ENCODE results near the gene CCHCR1.

DNA sequence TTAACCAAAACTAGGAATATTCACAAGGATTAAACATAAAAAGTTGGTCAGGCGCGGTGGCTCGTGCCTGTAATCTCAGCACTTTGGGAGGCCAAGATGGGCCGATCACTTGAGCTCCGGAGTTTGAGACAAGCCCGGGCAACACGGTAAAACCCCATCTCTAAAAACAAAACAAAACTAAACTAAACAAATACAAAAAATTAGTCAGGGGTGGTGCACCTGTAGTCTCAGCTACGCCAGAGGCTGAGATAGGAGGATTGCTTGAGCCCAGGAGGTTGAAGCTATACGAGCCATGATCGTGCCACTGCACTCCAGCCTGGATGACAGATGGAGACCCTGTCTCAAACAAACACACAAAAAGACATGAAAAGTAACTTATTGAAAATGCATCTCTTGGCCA, 21.9 kb downstream of the CCHCR1 start:
- no peak for TF ChIP-seq POLR2A (IDR thresholded peaks at IDR 0.05)
- TF ChIP-seq, protein P1, sequence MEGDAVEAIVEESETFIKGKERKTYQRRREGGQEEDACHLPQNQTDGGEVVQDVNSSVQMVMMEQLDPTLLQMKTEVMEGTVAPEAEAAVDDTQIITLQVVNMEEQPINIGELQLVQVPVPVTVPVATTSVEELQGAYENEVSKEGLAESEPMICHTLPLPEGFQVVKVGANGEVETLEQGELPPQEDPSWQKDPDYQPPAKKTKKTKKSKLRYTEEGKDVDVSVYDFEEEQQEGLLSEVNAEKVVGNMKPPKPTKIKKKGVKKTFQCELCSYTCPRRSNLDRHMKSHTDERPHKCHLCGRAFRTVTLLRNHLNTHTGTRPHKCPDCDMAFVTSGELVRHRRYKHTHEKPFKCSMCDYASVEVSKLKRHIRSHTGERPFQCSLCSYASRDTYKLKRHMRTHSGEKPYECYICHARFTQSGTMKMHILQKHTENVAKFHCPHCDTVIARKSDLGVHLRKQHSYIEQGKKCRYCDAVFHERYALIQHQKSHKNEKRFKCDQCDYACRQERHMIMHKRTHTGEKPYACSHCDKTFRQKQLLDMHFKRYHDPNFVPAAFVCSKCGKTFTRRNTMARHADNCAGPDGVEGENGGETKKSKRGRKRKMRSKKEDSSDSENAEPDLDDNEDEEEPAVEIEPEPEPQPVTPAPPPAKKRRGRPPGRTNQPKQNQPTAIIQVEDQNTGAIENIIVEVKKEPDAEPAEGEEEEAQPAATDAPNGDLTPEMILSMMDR (IDR thresholded peaks at IDR 0.05): no peak
- no peak for TF ChIP-seq EP300 (IDR thresholded peaks at IDR 0.05)

Measured in tibial nerve (tissue), 4 donors.